Stimulated activated naive CD8-positive, alpha-beta T cell treated with anti-CD3 and anti-CD28 coated beads, Interleukin-15, Interleukin-2, amounts not matched to agents 100 ng/mL and 50 ng/mL, for 24 hours (primary cell): Measurements from ENCODE around the gene PRF1.

ENCODE experiments used
- H3K27ac Mint-ChIP-seq: one replicate; pipeline ENCODE4 v1.8.0; 2021; ENCODE audit warnings: mild to moderate bottlenecking, mixed read lengths
- H3K27me3 Mint-ChIP-seq: one replicate; pipeline ENCODE4 v1.8.0; 2021; ENCODE audit warnings: mixed read lengths
- H3K36me3 Mint-ChIP-seq: one replicate; pipeline ENCODE4 v1.8.0; 2021; ENCODE audit warnings: low read depth, mixed read lengths
- H3K4me1 Mint-ChIP-seq: one replicate; pipeline ENCODE4 v1.8.0; 2021; ENCODE audit warnings: low read depth, mixed read lengths
- H3K4me3 Mint-ChIP-seq: one replicate; pipeline ENCODE4 v1.8.0; 2021; ENCODE audit warnings: mild to moderate bottlenecking, mixed read lengths
- H3K9me3 Mint-ChIP-seq: one replicate; pipeline ENCODE4 v1.8.0; 2021; ENCODE audit warnings: mixed read lengths

PRF1 gene

DNA sequence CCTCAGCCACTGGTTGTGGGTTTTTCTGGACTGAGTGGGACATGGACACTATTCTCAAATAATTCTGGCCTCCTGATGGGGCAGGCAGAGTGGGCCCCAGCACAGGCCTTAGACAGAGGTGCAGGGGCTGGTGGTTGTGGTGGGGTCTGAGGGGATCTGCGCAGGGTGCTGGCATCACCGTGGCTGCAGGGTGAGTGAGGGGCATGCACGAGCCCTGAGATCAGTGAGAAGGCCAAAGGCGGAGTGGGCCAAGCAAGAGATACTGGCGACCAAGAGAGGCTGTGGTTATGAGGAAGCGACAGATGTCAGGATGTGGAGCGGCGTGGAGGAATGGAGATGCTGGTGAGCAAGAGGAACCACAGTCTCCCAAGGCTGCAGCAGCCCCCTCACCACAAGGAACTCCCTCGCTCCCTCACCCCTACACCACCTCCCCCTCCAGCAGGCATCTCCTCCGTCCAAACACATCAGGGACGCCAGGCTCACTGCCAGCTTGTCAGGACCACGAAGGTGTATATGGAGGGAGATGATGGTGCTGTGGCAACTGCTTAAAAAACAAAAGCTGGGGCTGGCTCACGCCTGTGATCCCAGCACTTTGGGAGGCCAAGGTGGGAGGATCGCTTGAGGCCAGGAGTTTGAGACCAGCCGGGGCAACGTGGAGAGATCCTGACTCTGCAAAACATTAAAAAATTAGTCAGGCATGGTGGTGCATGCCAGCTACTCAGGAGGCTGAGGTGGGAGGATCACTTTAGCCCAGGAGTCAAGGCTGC, 9.6 kb downstream of the PRF1 start:
- Mint-ChIP-seq H3K27ac (peak overlapping the region; percentile 64), H3K27me3 (no peaks in the 10 kb centered on the region), H3K9me3 (no peaks in the 10 kb centered on the region), H3K4me1 (peaks cover 90% of the 10 kb centered on the region), H3K36me3 (peaks cover 22% of the 10 kb centered on the region), H3K4me3 (no peak overlapping the region)

DNA sequence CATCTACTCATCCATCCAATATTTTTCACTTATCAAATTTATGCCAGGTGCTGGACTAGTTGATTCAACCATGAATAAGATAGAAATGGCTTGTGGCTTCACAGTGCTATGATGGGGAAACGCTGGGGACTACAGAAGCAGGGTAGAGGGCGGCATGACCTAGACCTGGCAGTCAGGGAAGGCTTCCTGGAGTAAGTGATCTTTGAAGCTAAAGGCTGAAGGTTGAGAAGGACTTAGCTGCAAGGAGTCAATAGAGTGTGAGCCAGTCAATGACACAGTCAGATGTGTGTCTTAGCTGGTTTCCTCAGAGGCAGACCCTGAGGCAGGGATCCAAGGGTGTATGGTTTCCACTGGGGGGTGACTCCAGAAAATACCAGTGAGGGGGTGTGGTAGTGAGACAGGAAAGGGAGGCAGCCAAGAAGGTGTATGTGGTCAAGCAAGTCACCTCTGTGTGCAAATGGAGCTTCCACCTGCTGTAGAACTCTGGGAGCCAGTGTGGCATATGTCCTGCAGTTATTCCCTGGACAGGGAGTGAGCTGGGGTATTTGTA, 10.3 kb downstream of the PRF1 start:
- no peak overlapping the region for H3K4me3 Mint-ChIP-seq
- peaks cover 90% of the 10 kb centered on the region for H3K4me1 Mint-ChIP-seq
- H3K27me3 Mint-ChIP-seq: no peaks in the 10 kb centered on the region
- no peaks in the 10 kb centered on the region for H3K9me3 Mint-ChIP-seq
- peaks cover 15% of the 10 kb centered on the region for H3K36me3 Mint-ChIP-seq
- peak overlapping the region; percentile 64 for H3K27ac Mint-ChIP-seq

DNA sequence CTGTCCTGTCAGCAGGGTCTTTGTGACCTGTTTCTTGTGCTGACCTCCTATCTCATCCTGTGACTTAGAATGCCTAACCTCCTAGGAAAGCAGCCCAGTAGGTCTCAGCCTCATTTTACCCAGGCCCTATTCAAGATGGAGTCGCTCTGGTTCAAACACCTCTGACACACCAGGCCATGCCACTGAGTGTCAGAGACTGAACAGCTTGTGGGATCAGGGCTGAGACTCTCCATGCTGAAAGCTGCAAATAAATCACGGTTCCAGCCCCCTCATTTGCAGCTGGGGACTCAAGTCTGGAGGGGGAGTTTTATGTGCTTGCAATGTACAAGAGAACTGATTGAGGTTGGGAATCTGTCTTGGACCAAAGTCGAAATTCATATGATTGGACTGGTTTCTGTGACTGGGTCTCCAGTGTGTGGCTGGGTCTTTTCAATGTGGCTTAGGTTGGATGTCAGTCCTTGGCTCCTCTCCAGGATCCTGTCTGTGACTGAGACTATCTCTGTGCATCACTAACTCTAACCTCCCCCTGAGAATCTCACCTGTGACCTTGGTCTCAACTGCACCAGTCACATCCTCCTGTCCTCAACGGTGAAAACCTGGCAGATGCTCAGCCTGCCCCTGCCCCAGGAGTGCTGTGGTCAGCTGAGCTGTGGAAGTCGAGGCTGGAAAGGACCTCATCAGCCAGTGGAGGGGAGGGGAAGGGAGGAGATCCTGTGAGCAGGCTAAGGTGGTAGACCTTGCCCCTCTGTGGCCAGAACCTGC, 11.7 kb downstream of the PRF1 start:
- Mint-ChIP-seq H3K27ac (no peak overlapping the region), H3K4me1 (peaks cover 90% of the 10 kb centered on the region), H3K36me3 (peaks cover 1% of the 10 kb centered on the region)

DNA sequence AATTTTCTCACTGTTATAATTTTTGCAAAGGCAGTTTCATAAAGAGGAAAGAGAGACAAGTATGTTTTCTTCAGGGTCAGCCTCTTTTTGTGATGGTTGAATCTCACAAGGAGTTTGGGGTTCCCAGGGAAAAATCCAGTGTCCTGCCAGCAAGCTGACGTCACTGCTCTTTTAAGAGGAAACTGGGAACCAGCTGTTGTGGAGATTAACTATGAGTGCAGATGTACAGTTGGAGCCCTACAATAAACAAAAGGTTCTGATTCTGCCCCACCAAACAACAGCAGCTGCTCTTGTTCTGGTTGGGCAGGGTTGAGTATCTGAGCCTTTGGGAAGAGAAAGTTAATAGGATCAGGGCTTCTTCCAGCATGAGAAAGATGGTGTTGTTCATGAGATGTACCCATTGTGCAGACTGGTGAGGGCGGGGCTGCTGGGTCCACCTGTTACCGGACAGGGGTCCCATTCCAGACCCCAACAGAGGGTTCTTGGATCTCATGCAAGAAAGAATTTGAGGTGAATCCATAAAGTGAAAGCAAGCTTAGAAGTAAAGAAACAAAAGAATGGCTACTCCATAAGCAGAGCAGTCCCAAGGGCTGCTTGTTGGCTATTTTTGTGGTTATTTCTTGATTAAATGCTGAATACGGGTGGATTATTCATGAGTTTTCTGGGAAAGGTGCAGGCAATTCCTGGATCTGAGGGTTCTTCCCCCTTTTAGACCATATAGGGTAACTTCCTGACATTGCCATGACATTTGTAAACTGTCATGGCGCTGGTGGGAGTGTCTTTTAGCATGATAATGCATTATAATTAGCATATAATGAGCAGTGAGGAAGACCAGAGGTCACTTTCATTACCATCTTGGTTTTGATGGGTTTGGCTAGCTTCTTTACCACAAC, 12.5 kb downstream of the PRF1 start:
- Mint-ChIP-seq H3K9me3 (no peaks in the 10 kb centered on the region), H3K27me3 (no peaks in the 10 kb centered on the region), H3K27ac (no peak overlapping the region), H3K36me3 (no peaks in the 10 kb centered on the region), H3K4me1 (peaks cover 90% of the 10 kb centered on the region), H3K4me3 (no peak overlapping the region)

More for the DNA sequence above, 11.7 kb downstream of the PRF1 start:
- no peaks in the 10 kb centered on the region for H3K27me3 Mint-ChIP-seq
- no peak overlapping the region for H3K4me3 Mint-ChIP-seq
- no peaks in the 10 kb centered on the region for H3K9me3 Mint-ChIP-seq

DNA sequence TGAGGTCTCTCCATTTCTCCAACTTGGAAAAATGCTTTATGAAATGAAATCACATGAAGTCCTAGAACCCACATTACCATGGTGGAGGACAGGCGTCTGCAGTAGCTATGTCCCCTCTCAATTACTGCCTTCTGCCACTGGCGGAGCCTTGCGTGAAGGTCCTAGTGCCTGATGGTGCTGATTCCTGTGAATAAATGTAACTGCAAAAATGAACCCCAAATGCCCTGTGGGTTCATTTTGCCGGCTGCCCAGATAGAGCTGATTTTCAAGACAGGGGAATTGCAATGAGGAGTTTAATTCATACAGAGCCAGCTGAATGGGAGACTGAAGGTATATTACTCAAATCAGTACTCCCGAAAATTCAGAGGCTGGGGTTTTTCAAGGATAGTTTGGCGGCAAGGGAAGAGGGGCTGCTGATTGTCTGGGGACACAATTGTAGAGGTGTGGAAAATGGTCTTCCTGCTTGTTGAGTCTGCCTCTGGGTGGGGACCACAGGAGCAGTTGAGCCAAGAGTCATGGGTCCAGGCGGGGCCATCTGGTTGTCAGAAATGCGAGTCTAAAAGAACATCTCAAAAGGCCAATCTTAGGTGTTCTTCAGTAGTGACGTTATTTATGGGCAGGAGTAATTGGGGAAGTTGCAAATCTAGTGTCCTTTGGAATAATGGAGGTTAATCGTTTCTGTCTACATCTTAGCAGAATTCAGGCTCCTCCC, 13.5 kb downstream of the PRF1 start:
- peaks cover 86% of the 10 kb centered on the region for H3K4me1 Mint-ChIP-seq
- peak overlapping the region; percentile 13 for H3K27ac Mint-ChIP-seq
- H3K4me3 Mint-ChIP-seq: no peak overlapping the region
- H3K27me3 Mint-ChIP-seq: no peaks in the 10 kb centered on the region
- H3K36me3 Mint-ChIP-seq: no peaks in the 10 kb centered on the region
- H3K9me3 Mint-ChIP-seq: no peaks in the 10 kb centered on the region

DNA sequence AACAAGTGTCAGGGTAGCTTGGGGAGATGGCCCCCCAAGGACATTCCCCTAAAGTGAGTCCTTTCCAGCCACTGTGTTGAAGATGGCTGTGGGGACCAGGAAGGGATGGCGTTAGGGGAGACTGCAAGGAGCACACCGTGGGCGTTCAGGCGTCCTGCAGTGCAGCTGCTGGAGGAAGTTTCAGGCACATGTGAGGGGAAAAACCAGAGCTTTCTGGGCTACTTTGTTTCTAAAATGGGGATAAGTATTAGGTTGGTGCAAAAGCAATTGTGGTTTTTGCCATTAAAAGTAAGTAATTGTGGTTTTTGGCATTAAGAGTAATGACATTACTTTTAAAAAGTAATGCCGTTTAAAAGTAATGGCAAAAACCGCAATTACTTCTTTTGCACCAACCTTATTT, 14.3 kb downstream of the PRF1 start:
- no peaks in the 10 kb centered on the region for H3K9me3 Mint-ChIP-seq
- no peaks in the 10 kb centered on the region for H3K36me3 Mint-ChIP-seq
- no peaks in the 10 kb centered on the region for H3K27me3 Mint-ChIP-seq
- H3K27ac Mint-ChIP-seq: peak overlapping the region; percentile 87
- H3K4me3 Mint-ChIP-seq: no peak overlapping the region
- peaks cover 82% of the 10 kb centered on the region for H3K4me1 Mint-ChIP-seq

DNA sequence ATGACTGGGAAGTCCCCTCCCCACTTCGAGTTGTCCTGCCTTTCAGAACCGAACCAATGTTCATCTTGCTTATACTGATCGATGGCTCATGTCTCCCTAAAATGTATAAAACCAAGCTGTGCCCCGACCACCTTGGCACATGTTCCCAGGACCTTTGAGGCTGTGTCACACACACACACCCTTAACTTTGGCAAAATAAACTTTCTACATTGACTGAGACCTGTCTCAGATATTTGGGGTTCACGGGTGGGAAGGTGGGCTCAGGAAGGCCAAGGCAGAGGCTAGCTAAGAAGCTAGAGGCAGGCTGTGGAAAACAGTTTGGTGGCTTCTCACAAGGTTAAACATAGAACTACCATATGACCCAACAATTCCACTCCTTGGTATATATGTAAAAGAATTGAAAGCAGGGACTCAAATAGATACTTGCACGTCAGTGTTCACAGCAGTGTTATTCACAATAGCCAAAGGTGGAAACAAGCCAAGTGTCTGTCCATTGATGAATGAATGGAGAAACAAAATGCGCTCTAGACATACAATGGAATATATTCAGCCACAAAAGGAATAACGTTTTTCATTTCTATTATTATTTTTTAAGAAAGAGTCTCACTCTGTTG, 15.4 kb downstream of the PRF1 start:
- peaks cover 73% of the 10 kb centered on the region for H3K4me1 Mint-ChIP-seq
- peak overlapping the region; percentile 97 for H3K27ac Mint-ChIP-seq
- no peaks in the 10 kb centered on the region for H3K27me3 Mint-ChIP-seq
- H3K4me3 Mint-ChIP-seq: peak overlapping the region; percentile 47
- no peaks in the 10 kb centered on the region for H3K9me3 Mint-ChIP-seq
- H3K36me3 Mint-ChIP-seq: no peaks in the 10 kb centered on the region

DNA sequence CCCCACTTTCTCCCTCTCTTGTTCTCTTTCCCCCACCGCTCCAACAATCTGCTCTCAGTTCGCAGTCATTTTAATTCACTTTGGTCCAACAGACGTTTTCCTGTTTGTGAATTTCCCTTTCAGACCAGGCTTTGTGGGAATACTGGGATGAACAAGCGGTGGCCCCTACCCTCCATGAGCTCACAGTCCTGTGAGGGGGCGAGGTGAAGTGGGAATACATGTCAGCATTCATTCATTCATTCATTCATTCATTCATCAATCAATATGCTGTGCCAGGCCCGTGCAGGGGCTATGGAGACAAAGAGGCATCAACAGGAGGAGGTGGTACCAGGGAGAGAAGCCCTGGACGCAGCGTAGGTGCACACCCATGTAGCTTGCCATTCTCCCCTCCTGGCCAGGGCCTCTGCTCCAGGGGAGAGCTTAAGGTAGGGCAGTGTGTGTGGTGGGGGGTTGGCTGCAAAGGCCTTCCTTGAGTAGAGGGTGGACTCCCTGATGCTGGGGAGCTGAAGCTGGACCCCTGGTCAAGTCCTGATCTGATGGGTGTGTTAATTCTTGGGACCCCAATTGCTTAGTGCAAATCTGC, 16.1 kb downstream of the PRF1 start:
- H3K27me3 Mint-ChIP-seq: no peaks in the 10 kb centered on the region
- H3K9me3 Mint-ChIP-seq: no peaks in the 10 kb centered on the region
- H3K4me3 Mint-ChIP-seq: no peak overlapping the region
- peaks cover 71% of the 10 kb centered on the region for H3K4me1 Mint-ChIP-seq
- no peaks in the 10 kb centered on the region for H3K36me3 Mint-ChIP-seq
- H3K27ac Mint-ChIP-seq: peak overlapping the region; percentile 97

DNA sequence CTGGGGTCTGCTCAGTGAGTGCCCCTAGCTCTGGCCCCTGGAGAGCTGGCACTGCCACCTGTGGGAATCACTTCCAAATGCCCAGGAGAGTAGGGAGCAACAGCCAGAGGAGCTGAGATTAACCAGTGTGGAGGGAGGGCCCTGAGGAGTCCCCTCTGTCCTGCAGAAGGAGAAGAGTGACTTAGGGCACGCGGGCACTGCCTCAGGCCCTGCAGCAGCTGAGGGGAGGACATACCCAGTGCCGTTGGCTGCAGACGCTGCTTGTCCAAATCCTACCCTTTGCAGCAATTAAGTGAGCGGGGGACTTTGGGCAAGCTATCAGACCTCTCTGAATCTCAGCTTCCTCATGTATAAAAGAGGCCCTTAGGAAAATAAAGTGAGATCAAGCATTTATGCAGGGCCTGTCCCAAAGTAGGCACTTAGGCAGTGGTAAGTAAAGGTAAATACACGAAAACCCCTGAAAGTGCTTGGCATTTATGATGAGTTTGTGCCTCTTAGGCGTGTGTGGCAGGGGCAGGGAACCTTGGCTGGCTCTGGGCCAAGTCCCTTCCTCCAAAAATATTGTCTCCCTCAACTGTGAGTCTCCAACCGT, 16.9 kb downstream of the PRF1 start:
- no peak overlapping the region for H3K4me3 Mint-ChIP-seq
- no peaks in the 10 kb centered on the region for H3K36me3 Mint-ChIP-seq
- H3K27me3 Mint-ChIP-seq: no peaks in the 10 kb centered on the region
- peaks cover 72% of the 10 kb centered on the region for H3K4me1 Mint-ChIP-seq
- no peaks in the 10 kb centered on the region for H3K9me3 Mint-ChIP-seq
- peak overlapping the region; percentile 97 for H3K27ac Mint-ChIP-seq

DNA sequence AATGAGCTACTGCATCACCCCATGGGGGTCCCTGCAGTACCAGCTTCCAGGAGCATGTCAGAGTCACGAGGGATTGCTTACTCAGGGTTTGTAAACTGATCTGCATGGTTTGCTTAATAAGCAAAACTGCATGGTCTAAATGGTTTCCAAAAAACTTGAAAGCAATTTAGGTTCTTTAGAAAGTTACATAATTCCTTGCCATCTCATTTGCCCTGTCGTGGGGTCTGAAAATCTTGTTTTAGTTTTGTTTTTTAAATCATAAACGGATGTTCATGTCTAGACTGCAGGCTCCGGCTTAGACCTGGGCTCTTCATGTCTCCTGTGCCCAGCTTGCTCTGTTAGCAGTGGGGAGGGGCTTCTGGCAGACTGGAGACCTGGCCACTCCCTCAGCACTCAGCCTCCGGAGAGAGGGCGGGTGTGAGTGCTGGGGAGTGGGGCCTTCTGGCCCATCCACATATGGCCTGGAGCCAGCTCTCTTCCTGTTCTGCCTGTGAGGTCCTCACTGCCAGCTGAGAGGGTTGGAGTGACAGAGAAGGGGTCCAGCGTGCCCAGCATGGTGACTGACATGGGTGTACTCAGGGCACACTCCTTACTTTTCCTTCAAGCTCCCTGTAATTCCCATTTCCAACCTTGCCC, 17.5 kb downstream of the PRF1 start:
- H3K27ac Mint-ChIP-seq: peak overlapping the region; percentile 97
- peaks cover 72% of the 10 kb centered on the region for H3K4me1 Mint-ChIP-seq
- H3K9me3 Mint-ChIP-seq: no peaks in the 10 kb centered on the region
- H3K4me3 Mint-ChIP-seq: no peak overlapping the region
- no peaks in the 10 kb centered on the region for H3K36me3 Mint-ChIP-seq
- no peaks in the 10 kb centered on the region for H3K27me3 Mint-ChIP-seq

DNA sequence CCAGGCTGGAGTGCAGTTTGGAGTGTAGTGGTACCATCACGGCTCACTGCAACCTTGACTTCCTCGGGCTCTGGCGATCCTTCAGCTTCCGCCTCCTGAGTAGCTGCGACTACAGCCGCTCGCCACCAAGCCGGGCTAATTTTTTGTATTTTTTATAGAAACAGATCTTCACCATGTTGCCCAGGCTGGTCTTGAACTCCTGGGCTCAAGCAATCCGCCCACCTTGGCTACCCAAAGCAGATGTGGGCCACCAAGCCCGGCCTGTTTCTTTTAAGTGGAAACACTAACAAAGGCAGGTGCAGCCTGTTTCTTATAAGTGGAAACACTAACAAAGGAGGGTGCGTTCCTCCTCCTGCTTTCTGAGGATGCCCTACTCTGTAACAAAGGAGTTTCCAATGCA, 18.2 kb downstream of the PRF1 start:
- no peak overlapping the region for H3K4me3 Mint-ChIP-seq
- no peaks in the 10 kb centered on the region for H3K36me3 Mint-ChIP-seq
- H3K4me1 Mint-ChIP-seq: peaks cover 72% of the 10 kb centered on the region
- no peaks in the 10 kb centered on the region for H3K27me3 Mint-ChIP-seq
- H3K27ac Mint-ChIP-seq: no peak overlapping the region
- H3K9me3 Mint-ChIP-seq: no peaks in the 10 kb centered on the region

DNA sequence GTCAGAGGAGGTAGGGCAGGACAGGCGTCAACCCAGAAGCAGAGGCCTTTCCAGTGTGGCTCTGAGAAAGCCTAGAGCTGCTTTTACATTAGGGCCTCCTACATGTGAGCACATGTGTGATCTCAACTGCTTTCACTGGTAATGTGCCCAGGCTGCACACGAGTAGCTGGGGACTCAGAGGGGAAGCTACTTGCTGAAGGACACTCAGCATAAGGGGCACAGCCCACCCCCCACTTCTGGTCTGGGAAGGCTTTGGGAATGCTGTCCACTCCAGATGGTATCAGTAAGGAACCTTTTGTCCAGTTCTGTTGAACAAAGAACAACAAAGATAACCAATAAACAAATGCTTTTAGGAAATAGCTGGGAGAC, 18.9 kb downstream of the PRF1 start:
- no peaks in the 10 kb centered on the region for H3K9me3 Mint-ChIP-seq
- no peak overlapping the region for H3K4me3 Mint-ChIP-seq
- H3K4me1 Mint-ChIP-seq: peaks cover 72% of the 10 kb centered on the region
- H3K27me3 Mint-ChIP-seq: no peaks in the 10 kb centered on the region
- H3K27ac Mint-ChIP-seq: peak overlapping the region; percentile 49
- no peaks in the 10 kb centered on the region for H3K36me3 Mint-ChIP-seq
